HG02840 (cell line): Measurements from ENCODE around the gene HNRNPM.
A peak's percentile ranks its signal among the peaks of the same experiment; 100 is the strongest.
"Not testable (repeated sequence)": the region's sequence is repeated elsewhere in the genome, so short reads cannot be mapped to it uniquely, and the experiment has no call there.

Source experiments
- ATAC-seq: cut with Tn5 transposase; IDR thresholded peaks from one replicate; pipeline ENCODE4 v1.9.1; 2021; ENCODE audit warnings: mild to moderate bottlenecking, moderate library complexity, moderate number of reproducible peaks; ENCODE audit not compliant: unreplicated experiment, low FRiP score

HNRNPM gene, protein sequence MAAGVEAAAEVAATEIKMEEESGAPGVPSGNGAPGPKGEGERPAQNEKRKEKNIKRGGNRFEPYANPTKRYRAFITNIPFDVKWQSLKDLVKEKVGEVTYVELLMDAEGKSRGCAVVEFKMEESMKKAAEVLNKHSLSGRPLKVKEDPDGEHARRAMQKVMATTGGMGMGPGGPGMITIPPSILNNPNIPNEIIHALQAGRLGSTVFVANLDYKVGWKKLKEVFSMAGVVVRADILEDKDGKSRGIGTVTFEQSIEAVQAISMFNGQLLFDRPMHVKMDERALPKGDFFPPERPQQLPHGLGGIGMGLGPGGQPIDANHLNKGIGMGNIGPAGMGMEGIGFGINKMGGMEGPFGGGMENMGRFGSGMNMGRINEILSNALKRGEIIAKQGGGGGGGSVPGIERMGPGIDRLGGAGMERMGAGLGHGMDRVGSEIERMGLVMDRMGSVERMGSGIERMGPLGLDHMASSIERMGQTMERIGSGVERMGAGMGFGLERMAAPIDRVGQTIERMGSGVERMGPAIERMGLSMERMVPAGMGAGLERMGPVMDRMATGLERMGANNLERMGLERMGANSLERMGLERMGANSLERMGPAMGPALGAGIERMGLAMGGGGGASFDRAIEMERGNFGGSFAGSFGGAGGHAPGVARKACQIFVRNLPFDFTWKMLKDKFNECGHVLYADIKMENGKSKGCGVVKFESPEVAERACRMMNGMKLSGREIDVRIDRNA

DNA sequence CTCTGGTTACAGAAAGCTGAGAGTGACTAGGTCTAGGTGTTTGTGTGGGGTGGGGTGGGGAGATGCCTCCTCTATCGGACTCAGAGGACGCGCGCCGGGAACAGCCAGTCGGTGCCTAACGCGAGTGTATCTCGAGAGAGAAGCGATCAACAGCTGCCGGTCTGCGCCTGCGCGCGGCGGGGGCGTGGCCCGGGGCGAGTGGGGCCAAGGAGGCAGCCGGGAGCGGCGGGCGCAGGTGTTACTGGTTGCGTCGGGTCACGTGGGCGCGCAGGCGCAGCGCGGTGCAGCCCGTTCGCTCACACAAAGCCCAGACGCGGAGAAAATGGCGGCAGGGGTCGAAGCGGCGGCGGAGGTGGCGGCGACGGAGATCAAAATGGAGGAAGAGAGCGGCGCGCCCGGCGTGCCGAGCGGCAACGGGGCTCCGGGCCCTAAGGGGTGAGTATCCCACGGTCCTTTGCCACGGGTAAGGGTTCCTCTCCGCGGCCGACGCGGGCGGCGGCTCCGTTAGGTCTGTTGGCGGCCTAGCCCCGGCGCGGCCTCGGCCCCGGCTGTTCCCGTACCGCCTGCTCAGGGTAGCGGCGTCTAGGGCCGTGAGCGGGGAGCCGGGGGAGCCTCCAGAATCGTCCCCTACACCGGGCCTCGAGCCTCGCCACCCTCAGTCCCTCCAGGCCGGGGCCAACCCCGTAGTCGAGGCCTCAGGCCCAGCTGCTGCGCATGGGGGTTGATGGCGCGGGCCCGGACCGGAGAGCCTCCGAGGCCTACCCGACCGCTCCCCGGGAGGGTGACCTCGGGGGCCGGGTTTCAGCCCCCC, at the start of gene HNRNPM:
HNRNPM (plus strand) TSS at position 299 of the 811 bp plus-strand sequence; CDS start at position 323, 24 bp downstream.
- peak; percentile 89 for ATAC-seq

GRCh38 chr19:8395621-8396082, 49.1 kb upstream of the HNRNPM start:
- no peak for ATAC-seq

DNA sequence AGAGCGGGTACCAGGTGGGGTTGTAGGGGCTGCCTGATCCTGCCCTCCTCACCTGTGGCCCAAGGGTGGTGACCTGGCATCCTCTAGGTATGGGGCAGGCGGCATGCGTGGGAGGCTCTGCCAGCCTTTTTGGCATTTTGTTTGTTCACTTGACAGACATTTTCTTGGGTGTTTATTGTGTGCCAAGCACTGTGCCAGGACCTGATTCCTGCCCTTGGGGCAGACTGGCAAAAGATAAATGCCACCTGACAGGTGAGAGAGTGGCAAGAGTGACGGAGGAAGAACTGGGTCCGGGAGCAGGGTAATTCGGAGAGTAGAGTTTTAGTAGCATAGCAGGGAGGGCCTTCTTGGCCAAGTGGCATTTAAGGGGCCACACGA, 48.6 kb upstream of the HNRNPM start:
- no peak for ATAC-seq

DNA sequence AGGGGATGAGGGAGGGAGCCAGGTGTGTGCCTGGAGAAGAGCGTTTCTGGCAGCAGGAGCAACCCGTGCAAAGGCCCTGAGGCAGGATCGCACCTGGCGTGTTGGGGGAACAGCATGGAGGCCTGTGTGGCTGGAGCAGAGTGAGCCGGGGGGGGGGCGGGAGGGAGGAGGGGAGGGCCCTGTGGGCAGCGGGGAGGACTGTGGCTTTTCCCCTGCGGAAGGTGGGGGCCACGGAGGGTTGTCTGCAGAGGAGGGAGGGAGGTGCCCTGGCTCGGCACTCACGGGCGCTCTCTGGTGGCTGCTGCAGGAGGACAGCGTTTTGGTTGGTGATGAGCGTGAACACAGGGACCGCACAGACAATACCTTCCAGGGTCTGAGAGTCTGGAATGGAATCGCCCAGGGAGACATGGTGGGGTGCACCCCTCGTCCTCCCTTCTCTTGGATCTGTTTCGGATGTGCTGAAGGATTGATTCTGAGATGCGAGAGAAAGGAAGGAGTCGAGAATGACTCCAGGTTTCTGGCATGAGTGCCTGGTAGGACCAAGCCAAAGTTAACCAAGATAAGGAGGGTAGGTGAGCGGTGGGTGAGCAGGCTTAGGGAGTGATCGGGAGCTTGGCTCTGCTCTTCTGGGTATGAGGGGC, 48.1 kb upstream of the HNRNPM start:
- ATAC-seq, result no peak

- no peak for ATAC-seq
Observed at GRCh38 chr19:8397271-8397670, 47.5 kb upstream of the HNRNPM start.

DNA sequence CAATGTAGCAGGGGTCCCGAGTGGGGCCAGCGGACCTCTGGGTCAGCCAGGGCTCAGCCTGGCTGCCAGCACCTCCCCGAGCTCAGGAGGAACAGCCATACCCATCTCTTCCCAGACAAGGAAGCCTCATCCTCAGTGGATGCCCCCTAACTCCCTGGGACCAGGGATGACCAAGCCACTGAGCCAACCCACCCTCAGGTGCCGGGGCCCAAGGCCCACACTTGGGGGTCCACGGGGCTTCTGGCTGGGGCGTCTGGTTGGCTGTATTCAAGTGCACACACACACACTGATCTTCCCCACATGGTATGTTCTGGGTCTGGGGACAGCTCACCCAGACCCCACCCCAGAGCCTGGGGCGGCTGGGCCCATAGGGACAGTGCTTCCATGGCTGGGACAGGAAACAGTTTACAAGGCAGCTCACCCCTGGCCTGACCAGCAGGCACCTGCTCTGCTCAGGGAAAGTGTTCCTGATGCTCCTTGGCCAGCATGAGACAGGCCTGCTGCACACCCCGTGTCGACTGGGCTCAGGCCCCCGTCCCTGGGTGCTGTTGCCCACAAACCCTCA, 46.9 kb upstream of the HNRNPM start:
- ATAC-seq, result no peak

DNA sequence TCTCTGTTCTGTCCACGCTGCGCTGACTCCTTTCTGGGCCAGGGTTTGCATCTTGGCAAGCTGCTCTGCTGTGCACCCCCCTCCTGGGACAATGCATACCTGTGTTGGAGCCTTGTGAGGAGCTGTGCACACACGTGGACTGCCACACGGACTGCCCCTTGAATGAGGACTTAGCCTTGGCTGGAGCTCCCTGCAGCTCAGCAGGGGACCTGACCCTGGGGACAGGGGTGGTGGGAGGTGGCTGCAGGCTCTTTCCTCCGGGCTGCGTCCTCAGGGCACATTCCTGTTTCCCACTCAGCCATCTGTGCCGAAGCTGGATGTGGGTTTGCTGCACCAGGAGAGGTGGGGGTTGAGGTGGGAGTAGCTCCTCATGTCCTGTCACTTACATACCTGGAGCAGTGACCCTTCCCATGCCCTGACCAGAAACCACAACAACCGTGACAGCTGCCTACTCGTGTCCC, 46.4 kb upstream of the HNRNPM start:
- ATAC-seq, result no peak

GRCh38 chr19:8399681-8400188, 45.0 kb upstream of the HNRNPM start:
- ATAC-seq, result no peak

DNA sequence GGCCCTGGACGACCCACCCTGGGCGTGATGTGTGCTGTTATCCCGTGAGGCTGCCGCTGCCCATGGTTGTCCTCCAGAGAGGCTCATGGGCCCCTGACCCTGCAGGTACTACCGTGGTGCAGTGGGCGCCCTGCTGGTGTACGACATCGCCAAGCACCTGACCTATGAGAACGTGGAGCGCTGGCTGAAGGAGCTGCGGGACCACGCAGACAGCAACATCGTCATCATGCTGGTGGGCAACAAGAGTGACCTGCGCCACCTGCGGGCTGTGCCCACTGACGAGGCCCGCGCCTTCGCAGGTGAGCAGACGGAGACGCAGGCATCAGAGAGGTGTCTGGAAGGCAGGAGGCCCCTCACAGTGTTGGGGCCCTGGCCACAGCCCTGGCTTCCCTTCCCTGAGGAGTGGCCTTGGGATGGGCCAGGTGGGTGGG, 42.8 kb upstream of the HNRNPM start:
- ATAC-seq, result no peak

GRCh38 chr19:8403098-8403819, 41.5 kb upstream of the HNRNPM start:
- no peak for ATAC-seq

- ATAC-seq, result no peak
Observed at GRCh38 chr19:8403820-8404109, 41.0 kb upstream of the HNRNPM start.

GRCh38 chr19:8404391-8405151, 40.2 kb upstream of the HNRNPM start:
- no peak for ATAC-seq

DNA sequence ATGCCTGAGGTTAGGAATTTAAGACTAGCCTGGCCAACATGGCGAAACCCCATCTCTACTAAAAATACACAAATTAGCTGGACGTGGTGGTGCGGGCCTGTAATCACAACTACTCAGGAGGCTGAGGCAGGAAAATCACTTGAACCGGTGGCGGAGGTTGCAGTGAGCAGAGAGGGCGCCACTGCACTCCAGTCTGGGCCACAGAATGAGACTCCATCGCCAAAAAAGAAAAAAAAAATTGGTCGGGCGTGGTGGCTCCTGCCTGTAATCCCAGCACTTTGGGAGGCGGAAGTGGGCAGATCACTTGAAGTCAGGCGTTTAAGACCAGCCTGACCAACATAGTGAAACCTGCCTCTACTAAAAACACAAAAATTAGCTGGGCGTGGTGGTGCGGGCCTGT, 34.1 kb upstream of the HNRNPM start:
- not testable (repeated sequence) for ATAC-seq

GRCh38 chr19:8412783-8413628, 31.8 kb upstream of the HNRNPM start, which contains the start of gene MARCHF2:
MARCHF2 (plus strand) TSS chr19:8413305; CDS start chr19:8421841, 8,536 bp downstream.
- peak; percentile 99 for ATAC-seq

- ATAC-seq, result peak; percentile 2
Observed at GRCh38 chr19:8413629-8413995, 31.2 kb upstream of the HNRNPM start.

DNA sequence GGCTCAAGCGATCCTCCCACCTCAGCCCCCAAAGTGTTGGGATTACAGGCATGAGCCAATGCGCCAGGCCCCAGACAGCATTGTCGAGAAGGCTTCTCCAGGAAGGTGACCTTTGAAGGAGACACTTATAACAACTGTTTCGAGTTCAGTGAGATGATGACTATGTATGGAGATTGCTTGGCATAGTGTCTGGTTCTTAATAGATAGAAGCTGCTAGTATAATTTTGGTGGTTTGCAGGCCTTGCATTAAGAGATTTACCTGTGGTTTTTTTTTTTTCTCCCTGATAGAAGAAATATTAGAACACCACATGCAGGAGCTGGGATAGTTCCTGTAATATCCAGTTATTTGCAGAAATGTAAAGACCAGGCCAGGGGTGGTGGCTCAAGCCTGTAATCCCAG, 28.0 kb upstream of the HNRNPM start:
- no peak for ATAC-seq
